ENCODE data around the gene PCNT.

- TF ChIP-seq ZBTB6 (tag by site-specific recombination; IDR thresholded peaks at IDR 0.05) (no peak), CTCF (tag by site-specific recombination; IDR thresholded peaks at IDR 0.05) (no peak), ATF2 (tag by site-specific recombination; IDR thresholded peaks at IDR 0.05; ENCODE audit: low read depth) (no peak), ZNF624 (tag by site-specific recombination; IDR thresholded peaks at IDR 0.05) (no peak), ZNF843 (tag by site-specific recombination; IDR thresholded peaks at IDR 0.05) (no peak)
Observed at GRCh38 chr21:46295996-46296752, 27.8 kb upstream of the PCNT start.

Data from HEK293 (cell line).